Naive thymus-derived CD8-positive, alpha-beta T cell (primary cell): ENCODE results near the gene MACROD2. TPM values are rescaled to one million over a fixed set of nuclear protein-coding genes. Genes with fewer than 3 reads are reported as not detected.
A peak's percentile ranks its signal among the peaks of the same experiment; 100 is the strongest.

ENCODE experiments used
- ATAC-seq, 2 donors: fragments of 150-1000 bp; cut with Tn5 transposase in 1 of 2; sonication (Bioruptor Pico), chemical (Tn5 transposase) in 1 of 2; 1 replicate in 1 of 2; 2 replicates in 1 of 2; pipeline ENCODE4 v1.10.0; 2021; ENCODE audit warnings: mild to moderate bottlenecking in 2 of 2, moderate library complexity in 2 of 2
- POLR2A ChIA-PET: fragments of 350-600 bp; sonication (Branson Sonifier 250); formaldehyde crosslinking; loops from one replicate; lab custom pipeline; 2021; ENCODE audit warnings: antibody characterized with exemption; lab: Charles Lee
- DNase-seq, 10 donors: peaks; one replicate each; pipeline versions ENCODE4 v3.0.0 to v3.0.0-alpha.2; 2020 to 2022
- H3K27ac Mint-ChIP-seq, 10 donors: one replicate each; pipeline ENCODE4 v1.8.0; 2020 to 2022; ENCODE audit warnings: mild to moderate bottlenecking in 10 of 10, mixed read lengths in 10 of 10, moderate library complexity in 4 of 10, inconsistent platforms in 1 of 10
- H3K27me3 Mint-ChIP-seq, 5 donors: one replicate each; pipeline ENCODE4 v1.8.0; 2021 to 2022; ENCODE audit warnings: mixed read lengths in 5 of 5
- H3K36me3 Mint-ChIP-seq, 3 donors: one replicate each; pipeline ENCODE4 v1.8.0; 2020 to 2022; ENCODE audit warnings: mixed read lengths in 3 of 3, mild to moderate bottlenecking in 2 of 3, inconsistent platforms in 1 of 3
- H3K4me1 Mint-ChIP-seq, 4 donors: one replicate each; pipeline ENCODE4 v1.8.0; 2021 to 2022; ENCODE audit warnings: mixed read lengths in 4 of 4
- H3K4me3 Mint-ChIP-seq, 10 donors: one replicate each; pipeline ENCODE4 v1.8.0; 2020 to 2022; ENCODE audit warnings: mild to moderate bottlenecking in 10 of 10, mixed read lengths in 10 of 10, moderate library complexity in 6 of 10, inconsistent platforms in 1 of 10
- H3K9me3 Mint-ChIP-seq, 9 donors: one replicate each; pipeline ENCODE4 v1.8.0; 2020 to 2022; ENCODE audit warnings: mixed read lengths in 9 of 9, mild to moderate bottlenecking in 3 of 9, inconsistent platforms in 1 of 9, moderate library complexity in 1 of 9
- polyA plus RNA-seq, 3 donors: library from polyadenylated mRNA; unstranded; fragments of 300-500 nt; fragmentation: Illumina TruSeq; gene quantifications; one replicate each; pipeline ENCODE4 v1.2.3, GENCODE V29; 2021
- total RNA-seq, 8 experiments: library from RNA in 2 of 8; stranded (reverse) in 2 of 8; gene quantifications; one replicate each; pipeline ENCODE4 v1.2.3 and lab custom pipeline; 2021 to 2026

MACROD2 gene
- total and polyA plus RNA-seq, 5 experiments from 2014 or later, result 0.18 to 1.1 (median 0.60) TPM; not detected in 2

DNA sequence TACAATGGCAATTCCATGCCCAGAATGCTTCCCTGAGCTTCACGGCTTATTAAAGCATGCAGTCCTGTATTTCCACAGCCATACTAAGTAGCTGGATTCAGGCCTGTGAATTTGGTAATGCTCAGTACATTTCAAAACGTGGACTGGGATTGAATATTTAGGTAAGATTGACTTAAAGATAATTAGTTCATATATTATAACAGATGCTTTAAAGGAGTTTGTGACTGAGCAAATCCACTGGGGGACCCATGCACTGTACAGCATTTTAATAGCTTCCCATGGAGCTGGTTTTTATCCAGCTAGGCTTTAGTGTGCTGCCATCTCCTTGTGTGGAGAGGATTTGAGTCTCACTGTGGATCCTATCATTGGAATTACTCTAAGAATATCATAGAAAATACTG is 763.0 kb downstream of the MACROD2 start:
- no peak for DNase-seq
- no peaks in the 10 kb centered on the region for H3K36me3 Mint-ChIP-seq
- peaks cover 0 to 14% (median 0%) of the 10 kb centered on the region in 9 donors for H3K9me3 Mint-ChIP-seq
- H3K27me3 Mint-ChIP-seq, result peaks cover 0 to 4% (median 0%) of the 10 kb centered on the region in 5 donors
- POLR2A ChIA-PET, result no interaction called here
- no peak for ATAC-seq
- H3K4me1 Mint-ChIP-seq, result no peaks in the 10 kb centered on the region
- no peak overlapping the region for H3K27ac Mint-ChIP-seq
- H3K4me3 Mint-ChIP-seq, result no peak overlapping the region

DNA sequence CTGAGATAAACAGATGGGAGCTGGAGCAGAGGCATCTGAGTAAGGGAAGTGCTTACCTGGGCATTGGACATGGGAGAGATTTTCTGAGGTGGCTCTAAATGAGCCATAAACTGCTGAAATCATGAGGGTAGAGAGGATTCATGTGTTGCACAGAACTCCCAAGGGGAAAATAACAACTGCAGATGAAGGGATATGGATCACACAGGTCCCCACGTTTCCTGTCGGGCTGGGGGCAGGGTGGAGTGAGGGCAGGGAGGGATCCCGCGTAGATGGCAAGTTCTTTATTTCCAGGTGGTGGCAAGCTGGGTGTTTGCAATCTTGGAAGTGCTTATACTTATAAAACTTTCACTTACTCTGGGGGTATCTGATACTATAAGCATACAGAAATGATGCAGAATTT is 764.7 kb downstream of the MACROD2 start:
- H3K4me3 Mint-ChIP-seq, result no peak overlapping the region
- no peaks in the 10 kb centered on the region for H3K4me1 Mint-ChIP-seq
- POLR2A ChIA-PET, result no interaction called here
- ATAC-seq (no peak), DNase-seq (no peak)
- peaks cover 0 to 13% (median 0%) of the 10 kb centered on the region in 9 donors for H3K9me3 Mint-ChIP-seq
- H3K27ac Mint-ChIP-seq, result no peak overlapping the region
- H3K27me3 Mint-ChIP-seq, result peaks cover 0 to 4% (median 0%) of the 10 kb centered on the region in 5 donors
- H3K36me3 Mint-ChIP-seq, result no peaks in the 10 kb centered on the region

DNA sequence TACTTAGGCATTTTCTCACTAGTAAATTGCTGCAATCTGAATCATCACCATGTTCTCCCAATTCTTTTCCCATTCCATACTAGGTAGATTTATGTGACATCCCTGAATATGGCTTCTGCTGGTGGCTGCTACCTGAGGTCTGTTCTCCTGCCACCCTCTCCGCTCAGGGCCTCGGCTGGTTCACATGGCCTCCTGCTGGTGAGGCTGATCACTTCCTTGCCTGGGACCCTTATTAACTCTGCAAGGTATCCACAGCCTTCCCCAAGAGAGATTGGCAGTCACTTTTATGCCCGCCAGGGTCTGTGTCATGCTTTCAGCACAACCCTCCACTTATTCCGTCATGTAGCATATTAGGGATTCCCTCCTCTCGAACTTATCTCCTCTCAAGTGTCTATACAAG is 766.6 kb downstream of the MACROD2 start:
- POLR2A ChIA-PET, result no interaction called here
- peaks cover 0 to 14% (median 0%) of the 10 kb centered on the region in 9 donors for H3K9me3 Mint-ChIP-seq
- H3K27me3 Mint-ChIP-seq, result peaks cover 0 to 4% (median 0%) of the 10 kb centered on the region in 5 donors
- DNase-seq (no peak), ATAC-seq (no peak)
- H3K36me3 Mint-ChIP-seq, result no peaks in the 10 kb centered on the region
- H3K4me1 Mint-ChIP-seq, result no peaks in the 10 kb centered on the region
- no peak overlapping the region for H3K27ac Mint-ChIP-seq
- no peak overlapping the region for H3K4me3 Mint-ChIP-seq

DNA sequence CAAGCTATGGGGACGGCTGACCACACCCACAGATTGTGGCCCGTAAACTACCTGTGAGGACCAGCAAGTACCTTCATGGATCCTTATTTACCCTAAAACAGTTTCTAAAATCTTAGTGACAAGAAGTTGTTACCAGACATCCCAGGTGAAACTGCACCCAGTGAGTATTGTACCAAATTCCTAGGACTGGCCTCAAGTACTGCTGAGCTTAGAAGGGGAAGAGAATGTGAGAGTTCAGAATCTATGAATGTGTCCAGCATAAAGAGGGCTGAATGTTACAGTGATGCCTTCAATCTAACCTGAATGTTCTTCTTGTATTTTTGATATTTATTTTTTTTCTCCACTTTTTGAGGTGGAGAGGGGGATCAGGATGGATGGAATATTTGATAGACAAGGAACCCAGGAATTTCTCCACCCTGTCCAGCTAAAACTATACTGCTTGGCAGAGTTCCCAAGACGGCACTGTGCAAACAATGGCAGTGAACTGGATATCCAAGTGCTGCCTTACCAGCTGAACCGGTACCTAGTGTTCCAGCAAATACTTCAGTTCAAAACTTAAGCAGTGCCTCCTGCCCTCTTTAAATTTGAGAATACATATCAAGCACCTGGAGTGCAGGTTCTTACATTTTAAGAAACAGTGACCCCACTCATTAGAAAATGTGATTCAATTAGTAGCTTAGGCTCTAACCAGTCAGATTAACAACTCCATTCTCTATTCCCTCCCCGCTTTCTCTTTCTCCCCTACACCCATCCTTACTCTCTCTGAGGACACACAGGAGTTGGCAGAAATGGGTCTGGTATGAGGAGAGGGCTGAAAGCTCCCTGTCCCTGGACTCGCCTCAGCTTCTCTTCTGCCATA is 769.4 kb downstream of the MACROD2 start:
- ATAC-seq (no peak), DNase-seq (no peak)
- Mint-ChIP-seq H3K36me3 (no peaks in the 10 kb centered on the region), H3K4me1 (no peaks in the 10 kb centered on the region), H3K27me3 (peaks cover 0 to 4% (median 0%) of the 10 kb centered on the region in 5 donors), H3K9me3 (peaks cover 0 to 14% (median 2%) of the 10 kb centered on the region in 9 donors), H3K4me3 (no peak overlapping the region), H3K27ac (no peak overlapping the region)
- POLR2A ChIA-PET, result no interaction called here

DNA sequence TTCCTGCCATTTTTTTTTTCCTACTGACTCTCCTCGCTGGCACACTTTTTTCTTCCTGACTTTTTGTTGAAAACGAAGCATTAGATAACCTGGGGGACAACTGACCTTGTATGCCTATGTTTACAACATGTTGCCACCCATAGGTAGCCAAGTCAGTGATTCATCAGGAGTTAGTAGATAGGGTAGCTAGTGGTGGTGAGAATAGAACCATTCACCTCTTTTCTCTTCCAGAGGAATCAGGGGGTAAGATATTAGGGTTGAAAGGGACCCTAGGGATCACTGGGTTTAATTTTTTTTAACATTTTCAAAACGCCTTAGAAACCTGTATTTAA is 770.0 kb downstream of the MACROD2 start:
- Mint-ChIP-seq H3K27me3 (peaks cover 0 to 4% (median 0%) of the 10 kb centered on the region in 5 donors), H3K36me3 (no peaks in the 10 kb centered on the region), H3K4me1 (no peaks in the 10 kb centered on the region), H3K27ac (no peak overlapping the region), H3K9me3 (peaks cover 0 to 14% (median 2%) of the 10 kb centered on the region in 9 donors), H3K4me3 (no peak overlapping the region)
- POLR2A ChIA-PET, result no interaction called here
- ATAC-seq (no peak), DNase-seq (no peak)

DNA sequence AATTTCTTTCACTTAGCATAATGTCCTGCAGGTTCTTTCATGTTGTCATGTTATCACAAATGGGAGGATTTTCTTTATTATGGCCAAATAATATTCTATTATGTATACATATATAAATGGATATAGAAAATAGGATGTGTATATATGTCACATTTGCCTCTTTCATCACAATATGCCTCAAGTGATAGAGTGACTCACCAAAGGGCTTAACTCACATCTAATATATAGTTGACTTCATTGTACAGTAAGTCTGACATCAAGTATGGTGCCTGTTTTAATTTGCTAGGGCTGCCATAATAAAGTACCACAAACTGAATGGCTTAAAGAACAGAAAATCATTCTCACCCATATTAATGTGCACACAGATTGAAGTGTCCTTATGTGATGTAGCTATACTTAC is 778.2 kb downstream of the MACROD2 start:
- Mint-ChIP-seq H3K4me3 (no peak overlapping the region), H3K27ac (no peak overlapping the region), H3K4me1 (no peaks in the 10 kb centered on the region), H3K27me3 (no peaks in the 10 kb centered on the region), H3K9me3 (peaks cover 0 to 22% (median 5%) of the 10 kb centered on the region in 9 donors), H3K36me3 (no peaks in the 10 kb centered on the region)
- ATAC-seq (no peak), DNase-seq (no peak)
- POLR2A ChIA-PET, result no interaction called here

DNA sequence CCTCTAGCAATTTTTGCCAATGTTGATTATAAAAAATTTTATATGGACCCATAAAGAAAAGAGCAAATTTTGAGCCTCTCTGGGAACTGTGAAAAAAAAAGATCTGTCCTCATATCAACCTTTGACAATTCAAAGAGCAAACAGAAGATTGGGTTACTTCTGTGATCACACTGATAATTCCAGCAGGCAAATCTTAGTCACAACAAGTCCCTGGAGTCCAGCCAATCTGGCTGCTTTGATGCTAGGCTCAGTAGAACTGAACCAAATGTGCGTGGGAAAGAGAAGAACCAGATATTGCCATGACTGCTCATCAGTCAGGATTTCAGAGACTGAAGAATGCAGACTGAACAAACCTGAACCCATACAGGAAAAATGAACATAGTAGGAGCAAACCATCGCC is 780.5 kb downstream of the MACROD2 start:
- Mint-ChIP-seq H3K9me3 (peaks cover 0 to 26% (median 7%) of the 10 kb centered on the region in 9 donors), H3K36me3 (no peaks in the 10 kb centered on the region), H3K4me1 (no peaks in the 10 kb centered on the region), H3K27ac (no peak overlapping the region), H3K27me3 (no peaks in the 10 kb centered on the region), H3K4me3 (no peak overlapping the region)
- ATAC-seq (no peak), DNase-seq (no peak)
- POLR2A ChIA-PET, result no interaction called here

DNA sequence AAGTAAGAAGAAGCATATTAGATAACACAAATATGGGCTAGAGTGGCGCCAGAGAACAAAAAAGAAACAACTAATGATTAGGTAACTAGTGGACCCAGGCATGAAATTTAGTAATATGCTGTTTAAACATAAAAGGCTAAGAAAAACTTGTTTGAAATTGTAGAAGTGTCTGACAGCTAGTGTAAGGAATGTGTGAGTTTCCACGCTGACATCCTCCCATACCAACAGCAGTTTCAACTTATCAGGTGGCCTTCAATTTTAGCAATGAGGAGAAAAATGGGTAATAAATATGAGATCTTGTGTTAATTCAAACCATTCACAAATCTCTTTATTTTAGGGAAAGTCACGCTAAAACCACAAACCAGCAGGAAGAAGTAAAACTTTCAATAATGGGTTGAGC is 782.3 kb downstream of the MACROD2 start:
- H3K36me3 Mint-ChIP-seq, result no peaks in the 10 kb centered on the region
- ATAC-seq (no peak), DNase-seq (no peak)
- POLR2A ChIA-PET, result no interaction called here
- no peaks in the 10 kb centered on the region for H3K27me3 Mint-ChIP-seq
- no peak overlapping the region for H3K27ac Mint-ChIP-seq
- peaks cover 0 to 26% (median 4%) of the 10 kb centered on the region in 9 donors for H3K9me3 Mint-ChIP-seq
- H3K4me3 Mint-ChIP-seq, result no peak overlapping the region
- no peaks in the 10 kb centered on the region for H3K4me1 Mint-ChIP-seq

DNA sequence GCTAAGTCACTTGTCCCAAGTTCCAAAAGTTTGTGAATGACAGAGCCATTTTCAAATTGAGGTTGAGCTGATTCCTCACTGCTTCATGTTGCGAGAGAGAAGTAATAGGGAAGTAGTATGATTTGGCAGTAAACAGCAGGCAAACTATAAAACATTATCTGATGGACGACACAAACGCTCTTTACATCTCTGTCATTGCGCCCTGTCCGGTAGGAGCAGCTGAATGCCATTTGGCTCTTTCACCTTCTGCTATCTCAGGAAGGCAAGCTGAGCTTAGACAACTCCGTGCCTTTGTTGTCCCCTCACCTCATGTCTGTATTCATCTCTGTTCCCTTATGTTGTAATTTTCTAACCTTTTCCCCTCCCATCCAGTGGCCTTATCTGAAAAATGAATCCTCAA is 782.8 kb downstream of the MACROD2 start:
- no peaks in the 10 kb centered on the region for H3K36me3 Mint-ChIP-seq
- H3K4me1 Mint-ChIP-seq, result no peaks in the 10 kb centered on the region
- POLR2A ChIA-PET, result no interaction called here
- no peak overlapping the region for H3K27ac Mint-ChIP-seq
- H3K4me3 Mint-ChIP-seq, result no peak overlapping the region
- peaks cover 0 to 26% (median 4%) of the 10 kb centered on the region in 9 donors for H3K9me3 Mint-ChIP-seq
- no peaks in the 10 kb centered on the region for H3K27me3 Mint-ChIP-seq
- DNase-seq, result no peak
- ATAC-seq, result no peak

DNA sequence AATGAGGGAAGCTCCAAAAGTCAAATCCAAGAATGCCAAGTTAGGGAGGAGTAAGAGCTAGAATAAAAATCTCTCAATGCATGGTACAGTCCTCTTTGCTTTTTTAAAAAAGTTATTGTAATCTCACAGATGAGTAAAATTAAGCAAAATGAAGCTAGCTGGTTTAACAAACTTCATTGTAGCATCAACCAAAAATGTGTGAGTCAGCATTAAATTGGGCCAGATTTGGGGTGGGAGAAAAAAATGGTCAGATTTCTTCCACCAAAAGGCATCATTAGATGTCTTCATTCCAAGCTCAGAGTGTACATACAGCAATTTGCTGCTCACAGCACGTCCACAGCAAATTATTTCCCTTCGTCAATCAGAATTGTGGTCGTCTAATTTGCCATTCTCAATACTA is 783.6 kb downstream of the MACROD2 start:
- POLR2A ChIA-PET, result no interaction called here
- H3K27me3 Mint-ChIP-seq, result no peaks in the 10 kb centered on the region
- no peak overlapping the region for H3K27ac Mint-ChIP-seq
- H3K9me3 Mint-ChIP-seq, result peaks cover 0 to 26% (median 2%) of the 10 kb centered on the region in 9 donors
- H3K4me1 Mint-ChIP-seq, result no peaks in the 10 kb centered on the region
- ATAC-seq, result no peak
- H3K36me3 Mint-ChIP-seq, result no peaks in the 10 kb centered on the region
- no peak overlapping the region for H3K4me3 Mint-ChIP-seq
- DNase-seq, result no peak

DNA sequence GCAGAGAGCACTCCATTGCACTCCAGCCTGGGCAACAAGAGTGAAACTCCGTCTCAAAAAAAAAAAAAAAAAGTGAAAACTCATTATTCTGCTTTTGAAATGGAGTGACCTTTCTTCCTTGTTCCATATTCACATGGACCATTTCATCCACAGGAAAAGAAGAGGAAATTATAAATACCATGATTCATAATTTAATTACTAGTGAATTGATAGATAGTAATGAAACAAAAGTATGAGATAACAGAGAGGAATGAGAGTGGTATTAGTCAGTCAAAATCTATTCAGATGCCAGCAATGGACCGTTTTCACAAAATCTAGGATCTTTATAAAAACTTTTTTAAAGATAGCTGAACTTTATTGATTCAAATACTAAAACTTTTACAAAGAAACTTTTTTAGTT is 785.2 kb downstream of the MACROD2 start:
- POLR2A ChIA-PET, result no interaction called here
- no peaks in the 10 kb centered on the region for H3K36me3 Mint-ChIP-seq
- no peak overlapping the region for H3K27ac Mint-ChIP-seq
- no peak overlapping the region for H3K4me3 Mint-ChIP-seq
- H3K9me3 Mint-ChIP-seq, result peaks cover 0 to 18% (median under 1%) of the 10 kb centered on the region in 9 donors
- H3K4me1 Mint-ChIP-seq, result no peaks in the 10 kb centered on the region
- no peaks in the 10 kb centered on the region for H3K27me3 Mint-ChIP-seq
- ATAC-seq (no peak), DNase-seq (no peak)

DNA sequence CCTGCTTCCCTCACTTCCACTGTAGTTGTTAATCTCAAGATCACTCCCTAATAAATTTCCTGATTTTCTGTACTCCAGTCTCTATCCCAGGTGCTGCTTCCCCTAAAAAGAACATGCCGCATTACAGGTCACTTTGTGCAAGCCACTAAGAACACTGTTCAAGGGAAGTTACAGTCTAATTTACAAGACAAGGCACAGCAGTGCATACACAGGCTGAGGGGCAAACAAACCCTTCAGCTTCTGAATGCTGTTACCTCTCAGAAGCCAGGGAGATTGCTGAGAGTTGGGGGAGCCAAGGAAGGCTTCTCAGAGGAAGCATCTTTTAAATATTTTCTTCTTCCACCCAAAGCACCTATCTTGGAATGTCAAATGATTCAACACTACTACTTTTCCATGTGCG is 787.4 kb downstream of the MACROD2 start:
- H3K9me3 Mint-ChIP-seq, result peaks cover 0 to 12% (median 3%) of the 10 kb centered on the region in 9 donors
- DNase-seq (no peak), ATAC-seq (no peak)
- no peak overlapping the region for H3K4me3 Mint-ChIP-seq
- POLR2A ChIA-PET, result no interaction called here
- no peaks in the 10 kb centered on the region for H3K4me1 Mint-ChIP-seq
- no peaks in the 10 kb centered on the region for H3K36me3 Mint-ChIP-seq
- H3K27me3 Mint-ChIP-seq, result no peaks in the 10 kb centered on the region
- H3K27ac Mint-ChIP-seq, result peak overlapping the region in 1 of 10 donors; percentile 0

DNA sequence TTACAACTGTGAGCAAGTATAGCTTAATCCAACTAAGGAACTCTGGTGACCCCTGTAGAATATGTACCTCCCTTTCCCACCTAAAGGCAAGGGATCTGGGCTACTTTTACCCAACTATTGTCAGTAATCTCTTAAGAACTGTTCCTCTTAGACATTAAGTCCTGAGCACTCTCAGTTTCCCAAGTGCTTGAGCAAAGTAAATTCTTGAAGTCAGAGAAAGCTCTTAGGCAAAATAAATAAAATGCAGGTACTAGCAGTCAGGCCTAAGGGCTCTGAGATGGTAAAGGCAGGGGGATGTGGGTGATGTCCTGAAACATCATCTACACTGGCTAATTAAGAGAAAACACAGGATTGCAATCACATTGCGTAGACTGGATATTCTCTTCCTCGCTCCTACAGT is 788.5 kb downstream of the MACROD2 start:
- no peak for ATAC-seq
- Mint-ChIP-seq H3K4me3 (no peak overlapping the region), H3K27ac (no peak overlapping the region), H3K9me3 (peaks cover 0 to 13% (median 2%) of the 10 kb centered on the region in 9 donors), H3K27me3 (no peaks in the 10 kb centered on the region), H3K4me1 (no peaks in the 10 kb centered on the region), H3K36me3 (no peaks in the 10 kb centered on the region)
- POLR2A ChIA-PET, result no interaction called here
- DNase-seq, result no peak
